OCI-LY3 (cell line): ENCODE data around the gene RPL18.
A peak's percentile ranks its signal among the peaks of the same experiment; 100 is the strongest.

ENCODE experiments used
- H2AFZ ChIP-seq: fragments of 200-600, 300-600 bp; shearing (Covaris generic); 2 replicates; pipeline ENCODE4 v1.6.0; 2014; ENCODE audit warnings: antibody characterized with exemption, low read depth, low read length
- H3K27ac ChIP-seq: fragments of 200-600, 300-600 bp; sonication (generic); 2 replicates; pipeline ENCODE4 v1.5.1; 2014; ENCODE audit warnings: mild to moderate bottlenecking, low read length, moderate library complexity, mixed read lengths
- H3K27me3 ChIP-seq: fragments of 200-600, 300-600 bp; sonication (generic); 2 replicates; pipeline ENCODE4 v1.6.1; 2014; ENCODE audit warnings: low read depth, low read length, mixed read lengths
- H3K36me3 ChIP-seq: fragments of 200-600, 300-600 bp; sonication (generic); replicated peaks from 2 replicates; pipeline ENCODE3; 2014; ENCODE audit warnings: low read depth, low read length, mixed read lengths
- H3K4me1 ChIP-seq: fragments of 300-600, 200-600 bp; sonication (generic); 2 replicates; pipeline ENCODE4 v1.6.1; 2014; ENCODE audit warnings: low read length, mixed read lengths
- H3K4me2 ChIP-seq: fragments of 200-600, 300-600 bp; sonication (generic); 2 replicates; pipeline ENCODE4 v1.6.1; 2014; ENCODE audit warnings: low read length, mixed read lengths
- H3K4me3 ChIP-seq: fragments of 300-600, 200-600 bp; sonication (generic); 2 replicates; pipeline ENCODE4 v1.5.1; 2014; ENCODE audit warnings: antibody characterized with exemption, mild to moderate bottlenecking, low read length, moderate library complexity
- H3K79me2 ChIP-seq: fragments of 300-600, 200-600 bp; shearing (Covaris generic); 2 replicates; pipeline ENCODE4 v1.6.1; 2014; ENCODE audit warnings: mild to moderate bottlenecking, low read length, mixed read lengths
- H3K9ac ChIP-seq: fragments of 300-600, 200-600 bp; shearing (Covaris generic); 2 replicates; pipeline ENCODE4 v1.6.0; 2014; ENCODE audit warnings: mild to moderate bottlenecking, low read length, moderate library complexity
- H3K9me3 ChIP-seq: fragments of 200-600, 300-600 bp; shearing (Covaris generic); 2 replicates; pipeline ENCODE4 v1.6.1; 2014; ENCODE audit warnings: low read length, mixed read lengths; ENCODE audit not compliant: insufficient read depth
- H4K20me1 ChIP-seq: fragments of 200-600, 300-600 bp; sonication (generic); 2 replicates; pipeline ENCODE4 v1.6.1; 2016; ENCODE audit warnings: low read length, mixed read lengths; ENCODE audit not compliant: insufficient read depth
- CTCF ChIP-seq: fragments of 200-600, 300-600 bp; sonication (generic); IDR thresholded peaks from 2 replicates; pipeline ENCODE4 v1.5.1; 2014; ENCODE audit warnings: antibody characterized with exemption, low read length, low read depth
- EZH2phosphoT487 ChIP-seq: fragments of 200-600 bp; shearing (Covaris generic); IDR thresholded peaks from 2 replicates; pipeline ENCODE4 v1.6.1; 2018; ENCODE audit warnings: antibody characterized with exemption, mixed run types, low read depth

Gene RPL18

GRCh38 chr19:48664476-48664875, 45.5 kb upstream of the RPL18 start:
- no peaks in the 10 kb centered on the region for H3K27me3 ChIP-seq
- no peaks in the 10 kb centered on the region for H3K79me2 ChIP-seq
- no peaks in the 10 kb centered on the region for H3K36me3 ChIP-seq
- no peak overlapping the region for H3K27ac ChIP-seq
- no peak overlapping the region for H2AFZ ChIP-seq
- TF ChIP-seq EZH2phosphoT487: no peak
- peaks cover 9% of the 10 kb centered on the region for H3K4me1 ChIP-seq
- no peak overlapping the region for H3K9ac ChIP-seq
- H3K9me3 ChIP-seq: no peaks in the 10 kb centered on the region
- no peaks in the 10 kb centered on the region for H4K20me1 ChIP-seq
- H3K4me2 ChIP-seq: no peak overlapping the region
- no peak overlapping the region for H3K4me3 ChIP-seq

- TF ChIP-seq CTCF (no peak), EZH2phosphoT487 (no peak)
- Histone ChIP-seq H4K20me1 (no peaks in the 10 kb centered on the region), H3K4me1 (peaks cover 9% of the 10 kb centered on the region), H3K36me3 (no peaks in the 10 kb centered on the region), H3K79me2 (no peaks in the 10 kb centered on the region), H3K4me3 (no peak overlapping the region), H3K4me2 (no peak overlapping the region), H3K27ac (no peak overlapping the region), H2AFZ (no peak overlapping the region), H3K9ac (no peak overlapping the region), H3K27me3 (no peaks in the 10 kb centered on the region), H3K9me3 (no peaks in the 10 kb centered on the region)
Observed at GRCh38 chr19:48663667-48664066, 44.7 kb upstream of the RPL18 start.

DNA sequence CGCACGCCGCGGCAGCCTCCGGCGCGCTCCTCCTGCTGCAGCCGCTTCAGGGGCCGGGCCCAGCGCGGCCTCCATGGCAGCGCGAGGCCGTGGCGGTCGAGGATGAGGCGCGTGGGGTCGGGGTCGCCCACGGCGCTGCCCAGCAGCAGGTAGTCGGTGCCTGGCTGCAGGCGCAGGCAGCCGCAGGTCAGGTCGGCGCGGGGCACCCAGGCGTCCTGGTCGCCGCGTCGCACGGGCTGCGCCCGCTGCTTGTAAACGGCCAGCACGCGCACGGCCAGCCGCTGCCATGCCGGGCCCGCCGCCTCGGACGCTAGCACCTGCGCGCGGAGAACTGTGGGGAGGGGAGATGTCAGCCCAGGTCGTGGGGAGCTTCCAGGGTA, 42.7 kb upstream of the RPL18 start:
- no peaks in the 10 kb centered on the region for H3K79me2 ChIP-seq
- H3K4me2 ChIP-seq: no peak overlapping the region
- TF ChIP-seq CTCF (no peak), EZH2phosphoT487 (no peak)
- H4K20me1 ChIP-seq: no peaks in the 10 kb centered on the region
- H2AFZ ChIP-seq: peak overlapping the region; percentile 100
- no peaks in the 10 kb centered on the region for H3K36me3 ChIP-seq
- H3K9ac ChIP-seq: no peak overlapping the region
- peaks cover 9% of the 10 kb centered on the region for H3K4me1 ChIP-seq
- H3K9me3 ChIP-seq: no peaks in the 10 kb centered on the region
- no peak overlapping the region for H3K27ac ChIP-seq
- no peak overlapping the region for H3K4me3 ChIP-seq
- H3K27me3 ChIP-seq: no peaks in the 10 kb centered on the region

- Histone ChIP-seq H2AFZ (peak overlapping the region; percentile 100), H4K20me1 (no peaks in the 10 kb centered on the region), H3K27ac (peak overlapping the region; percentile 66), H3K9ac (peak overlapping the region; percentile 63), H3K27me3 (no peaks in the 10 kb centered on the region), H3K79me2 (no peaks in the 10 kb centered on the region), H3K4me2 (peak overlapping the region; percentile 75), H3K4me3 (peak overlapping the region; percentile 72), H3K4me1 (peaks cover 9% of the 10 kb centered on the region), H3K36me3 (no peaks in the 10 kb centered on the region), H3K9me3 (no peaks in the 10 kb centered on the region)
- TF ChIP-seq CTCF: no peak
Observed at GRCh38 chr19:48660852-48661710, 42.1 kb upstream of the RPL18 start.
